A549 (cell line): ENCODE measurements around the gene PEX3. TPM values are rescaled to one million over a fixed set of nuclear protein-coding genes. Genes with fewer than 3 reads are reported as not detected.

Source experiments
- ATAC-seq, 2 experiments: fragments of 200-7000 bp in 1 of 2; fragments of >200 bp in 1 of 2; cut with Nextera tagmentation in 1 of 2; cut with Tn5 transposase in 1 of 2; 3 replicates each; pipeline versions ENCODE4 v1.8.0 to v1.9.1; 2018 to 2020; ENCODE audit warnings: mild to moderate bottlenecking in 1 of 2, moderate library complexity in 1 of 2
- CTCF ChIA-PET: fragments of 300-600 bp; sonication (Branson Sonifier 250); formaldehyde crosslinking; extraction: SDS; loops from one replicate; lab custom pipeline; 2021; ENCODE audit warnings: antibody characterized with exemption, inconsistent platforms; lab: Yijun Ruan, JAX
- POLR2A ChIA-PET: fragments of 350-600 bp; formaldehyde crosslinking; extraction: SDS; loops from one replicate; lab custom pipeline; 2021; ENCODE audit warnings: antibody characterized with exemption, inconsistent platforms; lab: Yijun Ruan, JAX
- DNase-seq, 2 experiments: peaks; one replicate each; pipeline versions ENCODE4 v3.0.0 to v3.0.0-alpha.2; 2011 to 2016; ENCODE audit warnings: low read depth in 1 of 2, low spot score in 1 of 2
- FAIRE-seq: peaks from 2 replicates; lab custom pipeline; 2011; peaks lifted over from hg19 to GRCh38; lab: Jason Lieb, UNC
- H3K27ac ChIP-seq, 2 experiments: fragments of >200 bp; sonication (Bioruptor Twin); formaldehyde crosslinking; 3 replicates each; pipeline ENCODE4 v1.5.1; 2016 to 2017
- H3K4me1 ChIP-seq: fragments of >200 bp; sonication (Bioruptor Twin); formaldehyde crosslinking; 3 replicates; pipeline ENCODE4 v1.6.1; 2016
- H3K4me2 ChIP-seq: fragments of >200 bp; sonication (Bioruptor Twin); formaldehyde crosslinking; 3 replicates; pipeline ENCODE4 v1.6.1; 2016
- H3K4me3 ChIP-seq: fragments of >200 bp; sonication (Bioruptor Twin); formaldehyde crosslinking; 3 replicates; pipeline ENCODE4 v1.5.1; 2016
- H3K9me3 ChIP-seq: fragments of >200 bp; sonication (Bioruptor Twin); formaldehyde crosslinking; 3 replicates; pipeline ENCODE4 v1.6.1; 2016
- BHLHE40 ChIP-seq: IDR thresholded peaks from 2 replicates; pipeline ENCODE4 v1.6.1; 2012; ENCODE audit warnings: low read depth, low read length, inconsistent platforms
- CBX2 ChIP-seq: fragments of 200-600 bp; sonication (generic); IDR thresholded peaks from 2 replicates; pipeline ENCODE4 v1.6.1; 2016; ENCODE audit warnings: low read depth, mild to moderate bottlenecking, borderline replicate concordance
- CBX8 ChIP-seq: fragments of 200-600 bp; sonication (generic); IDR thresholded peaks from 2 replicates; pipeline ENCODE4 v1.6.1; 2016
- CHD4 ChIP-seq: fragments of 200-600 bp; sonication (generic); IDR thresholded peaks from 2 replicates; pipeline ENCODE4 v1.6.1; 2016; ENCODE audit warnings: antibody characterized with exemption, mild to moderate bottlenecking, borderline replicate concordance
- ESRRA ChIP-seq: fragments of 150-350 bp; IDR thresholded peaks from 2 replicates; pipeline ENCODE4 v1.6.1; 2014; ENCODE audit warnings: mild to moderate bottlenecking, low read length, borderline replicate concordance
- FOXS1 ChIP-seq: fragments of 250-450 bp; sonication (Bioruptor Pico); IDR thresholded peaks from 2 replicates; pipeline ENCODE4 v1.5.0; 2020; ENCODE audit warnings: mild to moderate bottlenecking, moderate library complexity
- GATA3 ChIP-seq: IDR thresholded peaks from 2 replicates; pipeline ENCODE4 v1.6.1; 2012; ENCODE audit warnings: borderline replicate concordance
- HDAC2 ChIP-seq: fragments of 200-600 bp; sonication (generic); IDR thresholded peaks from 2 replicates; pipeline ENCODE4 v1.6.1; 2016
- HEYL ChIP-seq: fragments of 250-450 bp; sonication (Bioruptor Pico); IDR thresholded peaks from 2 replicates; pipeline ENCODE4 v1.8.0; 2021; ENCODE audit warnings: mild to moderate bottlenecking, moderate library complexity
- HMGXB4 ChIP-seq: fragments of 250-450 bp; sonication (Bioruptor Pico); IDR thresholded peaks from 2 replicates; pipeline ENCODE4 v1.5.0; 2021; ENCODE audit warnings: mild to moderate bottlenecking, moderate library complexity, borderline replicate concordance
- HOXA7 ChIP-seq: fragments of 250-450 bp; sonication (Bioruptor Pico); IDR thresholded peaks from 2 replicates; pipeline ENCODE4 v1.5.0; 2020; ENCODE audit warnings: mild to moderate bottlenecking, moderate library complexity
- NPAS2 ChIP-seq: fragments of 250-450 bp; sonication (Bioruptor Pico); IDR thresholded peaks from 2 replicates; pipeline ENCODE4 v1.8.0; 2022; ENCODE audit warnings: mild to moderate bottlenecking, moderate library complexity, borderline replicate concordance
- PHF8 ChIP-seq: fragments of 200-600 bp; sonication (generic); IDR thresholded peaks from 2 replicates; pipeline ENCODE4 v1.6.1; 2016; ENCODE audit warnings: low read depth, mild to moderate bottlenecking, antibody characterized with exemption, moderate library complexity, borderline replicate concordance
- POLR2A ChIP-seq: IDR thresholded peaks from 2 replicates; pipeline ENCODE4 v1.6.1; 2012; ENCODE audit warnings: mild to moderate bottlenecking, low read length
- RFX5 ChIP-seq: fragments of 450-650 bp; IDR thresholded peaks from 2 replicates; pipeline ENCODE4 v1.7.1; 2014; ENCODE audit warnings: antibody characterized with exemption, mild to moderate bottlenecking, moderate library complexity
- SMC3 ChIP-seq: fragments of >200 bp; sonication (Bioruptor Twin); formaldehyde crosslinking; IDR thresholded peaks from 3 replicates; pipeline ENCODE4 v1.6.1; 2018; ENCODE audit warnings: inconsistent platforms
- TP53 ChIP-seq: fragments of 250-450 bp; sonication (Bioruptor Pico); IDR thresholded peaks from 2 replicates; pipeline ENCODE4 v1.5.0; 2021; ENCODE audit warnings: mild to moderate bottlenecking, moderate library complexity
- ZC3H11A ChIP-seq: fragments of 450-650 bp; IDR thresholded peaks from 2 replicates; pipeline ENCODE4 v1.6.1; 2014; ENCODE audit warnings: antibody characterized with exemption, mild to moderate bottlenecking
- WGBS: methylation state at CpG from one replicate; pipeline ENCODE4 v1.1.6; 2017; ENCODE audit errors: missing lambda C conversion rate; 5-methylcytosine and 5-hydroxymethylcytosine counted together
- polyA plus RNA-seq, 4 experiments: library from polyadenylated mRNA; depleted of rRNA in 3 of 4; stranded (reverse); fragments of >200 nt; fragmentation: RNase III in 1 of 4; extraction: RNeasy Plus Mini Kit Qiagen cat#74134 plus additional on column Dnase treatment in 1 of 4; gene quantifications; 2 replicates in 3 of 4; 3 replicates in 1 of 4; pipeline ENCODE4 v1.2.3, GENCODE V29; 2011 to 2017
- TF ChIP-seq, protein P1 (sequence below): fragments of 200-600 bp; sonication (generic); IDR thresholded peaks from 2 replicates; pipeline ENCODE4 v1.6.1; 2016; ENCODE audit warnings: antibody characterized with exemption, mild to moderate bottlenecking, moderate library complexity

Gene PEX3
- polyA plus RNA-seq, 2 of the 4 experiments (the other 2 are of a cell fraction), result 15.1 to 25.9 TPM

DNA sequence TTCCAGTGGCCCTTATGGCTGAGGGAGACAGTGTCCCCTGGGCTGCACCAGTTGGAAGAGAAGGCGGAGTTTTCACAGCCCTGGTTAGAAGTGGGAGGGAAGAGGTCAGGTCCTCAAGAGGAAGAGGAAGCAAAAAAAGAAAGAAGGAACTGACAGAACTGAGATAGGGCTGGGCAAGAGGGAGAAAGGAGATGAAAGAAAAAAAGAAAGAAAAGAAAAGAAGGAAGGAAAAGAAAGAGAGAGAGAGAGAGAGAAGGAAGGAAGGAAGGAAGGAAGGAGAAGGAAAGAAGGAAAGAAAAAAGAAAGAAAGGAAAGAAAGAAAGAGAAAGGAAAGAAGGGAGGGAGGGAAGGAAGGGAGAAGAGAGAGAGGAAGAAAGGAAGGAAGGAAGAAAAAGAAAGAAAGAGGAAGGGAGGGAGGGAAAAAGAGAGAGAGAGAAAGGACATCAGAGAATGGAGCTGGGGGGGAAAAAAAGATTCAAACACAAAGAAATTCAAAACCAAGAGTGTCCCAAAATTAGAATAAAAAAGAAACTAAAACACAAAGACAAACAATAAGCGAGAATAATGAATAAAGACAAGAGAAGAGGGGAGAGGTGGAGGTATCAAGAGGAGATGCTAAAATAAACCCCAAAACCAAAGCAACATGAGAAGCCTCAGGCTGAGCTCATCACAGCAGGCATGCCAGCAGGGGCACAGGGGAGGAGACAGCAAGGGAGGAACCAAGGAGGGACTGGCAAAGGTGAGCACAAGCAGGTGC lies 66.3 kb downstream of the PEX3 start:
- Histone ChIP-seq H3K4me1 (peaks cover 7% of the 10 kb centered on the region; the same call in 1 of the 3 replicates), H3K9me3 (no peaks in the 10 kb centered on the region), H3K4me2 (no peak overlapping the region), H3K4me3 (no peak overlapping the region), H3K27ac (no peak overlapping the region)
- no peak for DNase-seq
- no peak; a peak in 1 of 6 replicates for ATAC-seq
- CTCF ChIA-PET, result no interaction called here
- POLR2A ChIA-PET, result no interaction called here
- FAIRE-seq, result no peak
- TF ChIP-seq TP53 (CRISPR knock-in tag), result no peak
- TF ChIP-seq BHLHE40, result no peak
- TF ChIP-seq, protein P1, sequence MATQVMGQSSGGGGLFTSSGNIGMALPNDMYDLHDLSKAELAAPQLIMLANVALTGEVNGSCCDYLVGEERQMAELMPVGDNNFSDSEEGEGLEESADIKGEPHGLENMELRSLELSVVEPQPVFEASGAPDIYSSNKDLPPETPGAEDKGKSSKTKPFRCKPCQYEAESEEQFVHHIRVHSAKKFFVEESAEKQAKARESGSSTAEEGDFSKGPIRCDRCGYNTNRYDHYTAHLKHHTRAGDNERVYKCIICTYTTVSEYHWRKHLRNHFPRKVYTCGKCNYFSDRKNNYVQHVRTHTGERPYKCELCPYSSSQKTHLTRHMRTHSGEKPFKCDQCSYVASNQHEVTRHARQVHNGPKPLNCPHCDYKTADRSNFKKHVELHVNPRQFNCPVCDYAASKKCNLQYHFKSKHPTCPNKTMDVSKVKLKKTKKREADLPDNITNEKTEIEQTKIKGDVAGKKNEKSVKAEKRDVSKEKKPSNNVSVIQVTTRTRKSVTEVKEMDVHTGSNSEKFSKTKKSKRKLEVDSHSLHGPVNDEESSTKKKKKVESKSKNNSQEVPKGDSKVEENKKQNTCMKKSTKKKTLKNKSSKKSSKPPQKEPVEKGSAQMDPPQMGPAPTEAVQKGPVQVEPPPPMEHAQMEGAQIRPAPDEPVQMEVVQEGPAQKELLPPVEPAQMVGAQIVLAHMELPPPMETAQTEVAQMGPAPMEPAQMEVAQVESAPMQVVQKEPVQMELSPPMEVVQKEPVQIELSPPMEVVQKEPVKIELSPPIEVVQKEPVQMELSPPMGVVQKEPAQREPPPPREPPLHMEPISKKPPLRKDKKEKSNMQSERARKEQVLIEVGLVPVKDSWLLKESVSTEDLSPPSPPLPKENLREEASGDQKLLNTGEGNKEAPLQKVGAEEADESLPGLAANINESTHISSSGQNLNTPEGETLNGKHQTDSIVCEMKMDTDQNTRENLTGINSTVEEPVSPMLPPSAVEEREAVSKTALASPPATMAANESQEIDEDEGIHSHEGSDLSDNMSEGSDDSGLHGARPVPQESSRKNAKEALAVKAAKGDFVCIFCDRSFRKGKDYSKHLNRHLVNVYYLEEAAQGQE, result no peak
- TF ChIP-seq POLR2A, result no peak
- no peak for TF ChIP-seq ESRRA
- TF ChIP-seq RFX5, result no peak
- TF ChIP-seq HEYL (CRISPR knock-in tag), result no peak
- TF ChIP-seq PHF8, result no peak
- no peak for TF ChIP-seq GATA3
- no peak for TF ChIP-seq HOXA7 (CRISPR knock-in tag)
- no peak for TF ChIP-seq FOXS1 (CRISPR knock-in tag)
- no peak for TF ChIP-seq CBX2
- TF ChIP-seq HDAC2, result no peak
- TF ChIP-seq NPAS2 (CRISPR knock-in tag), result no peak
- no peak for TF ChIP-seq CHD4
- TF ChIP-seq CBX8, result no peak
- WGBS, result 85% methylated on average over 2 of the region's 2 CpGs

GRCh38 chr6:143517447-143517773 lies 66.8 kb downstream of the PEX3 start:
- Histone ChIP-seq H3K9me3 (no peaks in the 10 kb centered on the region), H3K27ac (no peak overlapping the region), H3K4me3 (no peak overlapping the region), H3K4me1 (peaks cover 8% of the 10 kb centered on the region; the same call in 2 of the 3 replicates), H3K4me2 (no peak overlapping the region)
- ATAC-seq, result no peak
- FAIRE-seq, result no peak
- WGBS, result 80% methylated on average over 3 of the region's 3 CpGs
- DNase-seq, result no peak
- no peak for TF ChIP-seq HMGXB4 (CRISPR knock-in tag)
- no peak for TF ChIP-seq SMC3
- no peak for TF ChIP-seq ZC3H11A
- ChIA-PET CTCF (no interaction called here), POLR2A (no interaction called here)
